Stimulated activated memory B cell treated with anti-CD40 and anti-IgM and Interleukin-4, amounts not matched to agents 10 μg/mL and 1 μg/mL and 100 μg/mL, for 72 hours (primary cell): Measurements from ENCODE around the gene OTUD4.
A peak's percentile ranks its signal among the peaks of the same experiment; 100 is the strongest.
"Not testable (repeated sequence)": the region's sequence is repeated elsewhere in the genome, so short reads cannot be mapped to it uniquely, and the experiment has no call there.

ENCODE experiments used
- ATAC-seq: fragments of 150-1000 bp; cut with Tn5 transposase; 2 replicates; pipeline ENCODE4 v1.10.0; 2021
- H3K27ac Mint-ChIP-seq: one replicate; pipeline ENCODE4 v1.8.0; 2022; ENCODE audit warnings: mild to moderate bottlenecking, mixed read lengths
- H3K27me3 Mint-ChIP-seq: one replicate; pipeline ENCODE4 v1.8.0; 2022; ENCODE audit warnings: mixed read lengths
- H3K36me3 Mint-ChIP-seq: one replicate; pipeline ENCODE4 v1.8.0; 2022; ENCODE audit warnings: mixed read lengths
- H3K4me1 Mint-ChIP-seq: one replicate; pipeline ENCODE4 v1.8.0; 2022; ENCODE audit warnings: mixed read lengths
- H3K4me3 Mint-ChIP-seq: one replicate; pipeline ENCODE4 v1.8.0; 2022; ENCODE audit warnings: mild to moderate bottlenecking, moderate library complexity, mixed read lengths
- H3K9me3 Mint-ChIP-seq: one replicate; pipeline ENCODE4 v1.8.0; 2022; ENCODE audit warnings: mixed read lengths

Gene OTUD4

DNA sequence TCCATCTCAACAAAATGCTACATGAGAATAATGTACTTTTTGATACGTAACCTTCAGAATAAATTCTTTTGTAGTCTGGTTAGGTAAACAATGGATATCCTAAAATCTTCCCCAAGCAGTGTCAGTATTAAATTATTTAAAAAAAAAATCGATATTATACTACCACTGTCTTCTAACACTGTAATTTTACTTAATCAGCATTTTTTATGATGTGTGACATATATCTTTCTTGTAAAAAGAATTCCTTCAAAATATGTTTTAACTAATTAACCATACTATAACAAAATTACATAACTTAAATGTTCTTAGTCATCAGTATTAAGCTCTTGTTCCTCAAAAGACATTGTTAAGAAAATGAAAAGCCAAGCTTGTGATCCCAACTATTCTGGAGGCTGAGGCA, 12.5 kb downstream of the OTUD4 start:
- Mint-ChIP-seq H3K4me1 (peaks cover 19% of the 10 kb centered on the region), H3K27ac (no peak overlapping the region), H3K4me3 (no peak overlapping the region), H3K27me3 (no peaks in the 10 kb centered on the region), H3K9me3 (no peaks in the 10 kb centered on the region), H3K36me3 (peaks cover 44% of the 10 kb centered on the region)
- ATAC-seq = no peak

- Mint-ChIP-seq H3K27ac (peak overlapping the region; percentile 13), H3K4me1 (no peaks in the 10 kb centered on the region), H3K36me3 (peaks cover 30% of the 10 kb centered on the region), H3K27me3 (no peaks in the 10 kb centered on the region), H3K4me3 (no peak overlapping the region), H3K9me3 (no peaks in the 10 kb centered on the region)
- no peak for ATAC-seq
These were observed 18.8 kb downstream of the OTUD4 start for GRCh38 chr4:145161549-145161948.

GRCh38 chr4:145156986-145157385, 23.4 kb downstream of the OTUD4 start:
- ATAC-seq = no peak
- Mint-ChIP-seq H3K27me3 (no peaks in the 10 kb centered on the region), H3K4me1 (peaks cover 7% of the 10 kb centered on the region), H3K36me3 (peaks cover 48% of the 10 kb centered on the region), H3K9me3 (no peaks in the 10 kb centered on the region), H3K27ac (no peak overlapping the region), H3K4me3 (no peak overlapping the region)

GRCh38 chr4:145155268-145155870, 25.0 kb downstream of the OTUD4 start:
- Mint-ChIP-seq H3K27me3 (no peaks in the 10 kb centered on the region), H3K4me3 (no peak overlapping the region), H3K27ac (no peak overlapping the region), H3K9me3 (no peaks in the 10 kb centered on the region), H3K36me3 (peaks cover 38% of the 10 kb centered on the region), H3K4me1 (peaks cover 7% of the 10 kb centered on the region)
- no peak for ATAC-seq

DNA sequence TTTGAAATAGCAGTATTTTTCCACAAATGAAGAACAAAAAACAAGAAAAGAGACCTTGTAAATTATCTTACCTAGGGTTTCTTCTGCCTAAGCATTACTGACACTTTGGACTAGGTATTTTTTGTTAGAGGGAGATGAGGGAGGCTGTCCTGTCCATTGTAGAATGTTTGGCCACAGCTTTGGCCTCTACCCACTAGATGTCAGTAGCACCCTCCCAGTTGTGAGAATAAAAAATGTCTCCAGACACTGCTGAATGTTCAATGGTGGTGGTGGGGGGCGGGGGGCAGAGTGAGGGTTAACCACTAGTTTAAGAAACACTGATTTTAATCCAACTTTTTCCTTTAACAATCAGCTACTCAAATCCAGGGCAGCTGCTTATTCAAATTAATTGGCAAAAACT, 25.8 kb downstream of the OTUD4 start:
- Mint-ChIP-seq H3K4me1 (peaks cover 7% of the 10 kb centered on the region), H3K36me3 (peaks cover 45% of the 10 kb centered on the region)

DNA sequence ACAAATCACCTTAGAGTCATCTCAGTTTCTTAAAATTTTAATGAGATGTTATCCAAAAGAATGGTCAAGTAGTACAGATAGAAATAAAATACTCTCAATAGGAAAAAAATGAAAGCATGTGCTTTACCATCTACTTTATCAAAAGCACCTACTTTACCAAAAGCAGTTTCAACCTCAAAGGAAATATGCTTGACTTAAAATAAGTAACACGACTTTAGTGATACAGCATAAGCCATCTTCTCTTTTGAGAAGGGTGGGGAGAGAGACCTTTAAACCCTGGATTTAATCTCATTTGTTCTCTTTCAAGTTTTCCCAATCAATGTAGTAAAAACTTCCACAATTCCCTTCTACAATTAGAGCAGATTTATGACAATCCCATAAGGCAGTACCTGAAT, 26.5 kb downstream of the OTUD4 start:
- peaks cover 52% of the 10 kb centered on the region for H3K36me3 Mint-ChIP-seq
- H3K4me3 Mint-ChIP-seq = no peak overlapping the region
- H3K4me1 Mint-ChIP-seq = peaks cover 7% of the 10 kb centered on the region
- ATAC-seq = no peak
- H3K27me3 Mint-ChIP-seq = no peaks in the 10 kb centered on the region
- H3K9me3 Mint-ChIP-seq = no peaks in the 10 kb centered on the region
- peak overlapping the region; percentile 73 for H3K27ac Mint-ChIP-seq

More for the DNA sequence above, 25.8 kb downstream of the OTUD4 start:
- Mint-ChIP-seq H3K27ac (peak overlapping the region; percentile 73), H3K27me3 (no peaks in the 10 kb centered on the region), H3K4me3 (no peak overlapping the region), H3K9me3 (no peaks in the 10 kb centered on the region)
- ATAC-seq = no peak

GRCh38 chr4:145153181-145153903, 27.0 kb downstream of the OTUD4 start:
- H3K9me3 Mint-ChIP-seq = no peaks in the 10 kb centered on the region
- H3K36me3 Mint-ChIP-seq = peaks cover 54% of the 10 kb centered on the region
- no peak overlapping the region for H3K4me3 Mint-ChIP-seq
- no peaks in the 10 kb centered on the region for H3K27me3 Mint-ChIP-seq
- H3K4me1 Mint-ChIP-seq = peaks cover 7% of the 10 kb centered on the region
- ATAC-seq = no peak
- peak overlapping the region; percentile 73 for H3K27ac Mint-ChIP-seq

- no peak for ATAC-seq
These were observed 31.4 kb downstream of the OTUD4 start for GRCh38 chr4:145148980-145149379.

GRCh38 chr4:145136219-145136618, 44.2 kb downstream of the OTUD4 start:
- peak overlapping the region; percentile 22 for H3K27ac Mint-ChIP-seq
- H3K4me1 Mint-ChIP-seq = peaks cover 18% of the 10 kb centered on the region
- ATAC-seq, H3K9me3 Mint-ChIP-seq, H3K27me3 Mint-ChIP-seq: not testable (repeated sequence)
- H3K36me3 Mint-ChIP-seq = peaks cover 37% of the 10 kb centered on the region
- H3K4me3 Mint-ChIP-seq = peak overlapping the region; percentile 7

More at GRCh38 chr4:145148980-145149379, 31.4 kb downstream of the OTUD4 start:
- H3K4me3 Mint-ChIP-seq = no peak overlapping the region
- H3K27me3 Mint-ChIP-seq = no peaks in the 10 kb centered on the region
- H3K9me3 Mint-ChIP-seq = no peaks in the 10 kb centered on the region
- no peak overlapping the region for H3K27ac Mint-ChIP-seq
- peaks cover 2% of the 10 kb centered on the region for H3K4me1 Mint-ChIP-seq
- H3K36me3 Mint-ChIP-seq = peaks cover 58% of the 10 kb centered on the region

DNA sequence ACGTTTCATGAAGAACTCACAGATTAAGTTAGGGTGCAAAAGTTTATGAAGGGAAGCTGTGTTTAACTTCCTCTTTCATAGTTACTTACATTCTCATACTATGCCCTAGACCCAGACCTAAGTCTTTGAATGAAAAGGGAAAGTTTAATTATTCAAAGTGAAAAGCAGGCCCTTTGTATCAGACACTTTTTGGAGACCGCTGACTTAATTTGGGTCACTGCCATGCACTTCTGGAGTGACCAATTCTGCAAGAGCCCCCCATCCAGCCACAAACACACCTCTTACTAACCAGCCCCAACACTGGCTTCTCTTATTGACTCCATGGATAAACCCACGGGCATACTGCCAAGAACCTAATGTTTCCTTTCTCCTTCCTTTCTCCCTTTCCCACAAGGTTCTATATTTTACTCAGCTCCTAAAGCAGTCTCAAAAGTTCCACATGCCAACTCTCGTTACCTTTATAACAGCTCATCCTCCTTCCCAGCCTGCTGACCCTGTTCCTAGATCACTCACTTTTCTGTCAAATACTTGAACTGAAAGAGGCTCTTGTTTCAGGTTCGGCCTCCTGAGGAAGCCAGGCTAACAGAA, 47.8 kb downstream of the OTUD4 start:
- Mint-ChIP-seq H3K9me3 (no peaks in the 10 kb centered on the region), H3K27ac (peak overlapping the region; percentile 69), H3K4me1 (peaks cover 36% of the 10 kb centered on the region), H3K36me3 (peaks cover 28% of the 10 kb centered on the region), H3K4me3 (peak overlapping the region; percentile 38), H3K27me3 (no peaks in the 10 kb centered on the region)
- ATAC-seq = peak; percentile 92

DNA sequence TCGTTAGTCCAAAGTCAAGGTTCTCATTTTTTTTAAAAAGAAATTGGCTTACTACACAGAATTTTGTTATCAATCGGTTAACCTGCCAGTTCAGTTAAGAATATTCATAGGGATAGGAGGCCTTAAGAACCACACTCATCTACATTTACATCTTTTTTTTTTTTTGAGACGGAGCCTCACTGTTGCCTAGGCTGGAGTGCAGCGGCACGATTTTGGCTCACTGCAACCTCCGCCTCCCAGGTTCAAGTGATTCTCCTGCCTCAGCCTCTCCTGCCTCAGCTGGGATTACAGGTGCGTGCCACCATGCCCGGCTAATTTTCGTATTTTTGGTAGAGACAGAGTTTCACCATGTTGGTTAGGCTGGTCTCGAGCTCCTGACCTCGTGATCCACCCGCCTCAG, 48.5 kb downstream of the OTUD4 start:
- H3K27ac Mint-ChIP-seq = peak overlapping the region; percentile 69
- no peaks in the 10 kb centered on the region for H3K27me3 Mint-ChIP-seq
- no peaks in the 10 kb centered on the region for H3K9me3 Mint-ChIP-seq
- H3K36me3 Mint-ChIP-seq = peaks cover 27% of the 10 kb centered on the region
- no peak for ATAC-seq
- peaks cover 36% of the 10 kb centered on the region for H3K4me1 Mint-ChIP-seq
- H3K4me3 Mint-ChIP-seq = no peak overlapping the region

- Mint-ChIP-seq H3K9me3 (no peaks in the 10 kb centered on the region), H3K27me3 (no peaks in the 10 kb centered on the region), H3K4me1 (peaks cover 33% of the 10 kb centered on the region), H3K27ac (peak overlapping the region; percentile 69), H3K36me3 (peaks cover 36% of the 10 kb centered on the region), H3K4me3 (no peak overlapping the region)
- ATAC-seq = no peak
These were observed 49.5 kb downstream of the OTUD4 start for GRCh38 chr4:145130788-145131399.

DNA sequence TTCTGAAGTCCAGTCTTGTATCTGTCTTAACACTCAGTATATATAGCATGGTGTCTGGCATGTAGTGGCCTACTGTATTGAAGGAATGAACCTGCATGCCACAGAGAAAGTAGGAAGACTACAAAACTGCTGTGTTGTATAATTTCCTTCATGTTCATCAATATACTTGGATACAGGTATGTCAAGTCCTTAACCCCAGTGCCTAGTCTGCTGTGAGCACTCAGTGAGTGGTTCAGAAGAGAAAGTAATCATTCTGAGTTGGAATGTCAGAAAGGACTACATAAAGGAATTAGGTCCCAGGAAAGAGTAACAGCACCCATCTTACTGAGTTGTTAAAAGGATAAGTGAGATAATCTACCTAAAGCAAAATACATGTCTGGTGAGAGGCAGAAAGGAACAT, 50.3 kb downstream of the OTUD4 start:
- Mint-ChIP-seq H3K36me3 (peaks cover 42% of the 10 kb centered on the region), H3K4me1 (peaks cover 32% of the 10 kb centered on the region), H3K9me3 (no peaks in the 10 kb centered on the region), H3K27me3 (no peaks in the 10 kb centered on the region), H3K4me3 (no peak overlapping the region), H3K27ac (peak overlapping the region; percentile 69)
- ATAC-seq = no peak

DNA sequence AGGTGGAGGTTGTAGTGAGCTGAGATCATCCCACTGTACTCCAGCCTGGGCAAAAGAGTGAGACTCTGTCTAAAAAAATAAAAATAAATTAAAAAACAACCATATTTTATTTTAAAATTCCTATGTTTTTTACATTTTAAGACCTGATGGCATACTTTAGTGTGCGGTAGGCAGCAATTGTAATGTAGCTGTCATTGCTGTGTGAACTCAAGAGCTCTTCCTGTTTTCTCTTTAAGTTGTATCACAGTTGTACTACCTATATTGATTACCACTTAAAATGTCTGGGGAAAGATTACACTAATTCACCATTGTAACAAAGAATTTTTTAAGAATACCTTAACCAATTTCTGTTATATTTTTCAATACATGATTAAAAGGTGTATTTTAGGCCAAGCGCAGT, 55.0 kb downstream of the OTUD4 start:
- H3K4me3 Mint-ChIP-seq = no peak overlapping the region

DNA sequence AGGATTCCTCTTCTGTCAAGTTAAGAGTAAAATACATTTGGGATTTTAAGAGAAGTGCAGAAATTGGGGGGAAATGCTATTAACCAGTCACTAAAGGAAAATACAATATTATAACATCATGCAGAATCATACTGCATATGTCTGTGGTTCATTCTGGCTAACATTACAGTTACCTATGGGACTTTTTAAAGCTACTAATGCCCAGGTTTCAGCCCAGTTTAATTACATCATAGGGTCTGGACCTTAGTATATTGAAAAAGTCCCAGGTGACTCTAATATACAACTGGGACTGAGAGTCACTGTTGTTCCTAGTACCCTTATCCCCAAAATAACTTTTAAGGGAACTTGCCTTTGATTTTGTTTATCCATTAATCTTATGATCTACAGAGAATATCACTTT, 72.3 kb downstream of the OTUD4 start:
- H3K27me3 Mint-ChIP-seq = no peaks in the 10 kb centered on the region
- no peaks in the 10 kb centered on the region for H3K9me3 Mint-ChIP-seq
- peaks cover 38% of the 10 kb centered on the region for H3K36me3 Mint-ChIP-seq
- peaks cover 4% of the 10 kb centered on the region for H3K4me1 Mint-ChIP-seq
- no peak for ATAC-seq
- no peak overlapping the region for H3K4me3 Mint-ChIP-seq
- H3K27ac Mint-ChIP-seq = no peak overlapping the region

More for the DNA sequence above, 55.0 kb downstream of the OTUD4 start:
- H3K27me3 Mint-ChIP-seq = no peaks in the 10 kb centered on the region
- H3K27ac Mint-ChIP-seq = no peak overlapping the region
- H3K36me3 Mint-ChIP-seq = peaks cover 35% of the 10 kb centered on the region
- H3K4me1 Mint-ChIP-seq = peaks cover 10% of the 10 kb centered on the region
- ATAC-seq = no peak
- H3K9me3 Mint-ChIP-seq = no peaks in the 10 kb centered on the region
